Activated T-helper 1 cell treated with anti-CD3 and anti-CD28 coated beads, Interleukin-12 subunit alpha, Interleukin-12 subunit beta, Interleukin-2, Interleukin-4 antibody, amounts not matched to agents 30 ng/mL and 10 ng/mL and 1 ng/mL, durations not matched to agents 14 hours and 24 hours and 36 hours (primary cell): ENCODE measurements around the gene PSMC1. TPM values are rescaled to one million over a fixed set of nuclear protein-coding genes. Genes with fewer than 3 reads are reported as not detected.

ENCODE experiments used
- DNase-seq: peaks from one replicate; pipeline ENCODE4 v3.0.0; 2021; ENCODE audit warnings: low spot score
- H3K27ac Mint-ChIP-seq: one replicate; pipeline ENCODE4 v1.8.0; 2021; ENCODE audit warnings: mild to moderate bottlenecking, mixed read lengths
- H3K27me3 Mint-ChIP-seq: one replicate; pipeline ENCODE4 v1.8.0; 2022; ENCODE audit warnings: mild to moderate bottlenecking, moderate library complexity, mixed read lengths; ENCODE audit not compliant: insufficient read depth
- H3K36me3 Mint-ChIP-seq: one replicate; pipeline ENCODE4 v1.8.0; 2021; ENCODE audit warnings: low read depth, mixed read lengths
- H3K4me1 Mint-ChIP-seq: one replicate; pipeline ENCODE4 v1.8.0; 2021; ENCODE audit warnings: low read depth, mixed read lengths
- H3K4me3 Mint-ChIP-seq: one replicate; pipeline ENCODE4 v1.8.0; 2021; ENCODE audit warnings: mild to moderate bottlenecking, moderate library complexity, mixed read lengths
- H3K9me3 Mint-ChIP-seq: one replicate; pipeline ENCODE4 v1.8.0; 2021; ENCODE audit warnings: mixed read lengths
- intact Hi-C: fragments of 100-400 bp; cut with micrococcal nuclease; formaldehyde crosslinking; loops from one replicate; pipeline ENCODE4 v1.15.1; 2024
- total RNA-seq: library from RNA; stranded (reverse); gene quantifications from 2 replicates; pipeline ENCODE4 v1.2.3, GENCODE V29; 2022

PSMC1 gene
- total RNA-seq, 1 donor from 2014 or later = 171 TPM

DNA sequence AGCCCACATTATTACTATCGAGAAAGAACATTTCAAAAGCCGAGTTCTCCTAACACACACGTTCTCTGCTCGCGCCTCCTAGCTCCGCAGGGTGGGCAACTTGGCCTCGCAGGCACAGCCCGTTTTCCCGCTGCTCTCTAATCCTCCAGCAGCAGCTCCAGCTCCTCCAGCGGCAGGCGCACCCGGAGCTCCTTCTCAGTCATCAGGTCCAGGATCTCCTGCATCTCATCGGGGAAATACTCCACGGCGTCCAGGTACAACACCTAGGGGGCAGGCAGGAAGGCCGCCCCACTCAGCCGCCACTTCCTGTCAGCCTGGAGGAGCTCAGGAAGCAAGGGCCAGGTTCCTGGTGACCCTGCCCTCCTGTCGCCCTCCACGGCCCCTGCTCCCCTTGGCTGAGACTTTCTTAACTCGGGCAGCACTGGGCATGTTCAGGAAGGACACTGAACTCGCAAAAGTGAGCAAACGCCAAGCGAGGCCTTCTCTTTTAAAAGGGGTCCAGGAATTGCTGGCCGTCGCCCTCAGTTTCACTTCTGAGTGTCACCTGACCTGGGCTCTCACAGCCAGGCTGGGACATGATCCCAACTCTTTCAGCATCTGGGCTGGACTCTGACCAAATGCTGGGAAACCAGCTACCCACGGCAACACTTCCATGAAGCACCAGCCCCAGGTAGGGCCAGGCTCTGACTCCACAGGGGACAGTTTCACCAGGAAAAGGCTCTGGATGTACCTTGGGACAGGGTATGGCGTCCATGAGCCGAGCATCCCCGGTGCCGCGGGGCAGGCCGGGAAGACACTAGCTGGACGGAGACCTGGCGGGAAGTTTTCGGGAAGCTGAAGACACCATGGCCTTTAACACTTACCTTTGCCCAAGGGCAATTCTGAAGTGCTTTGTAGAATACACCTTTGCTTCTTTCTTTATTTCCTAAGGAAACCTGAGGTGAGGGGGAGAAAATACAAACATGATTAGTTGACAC, 22.1 kb downstream of the PSMC1 start:
- H3K27ac Mint-ChIP-seq = no peak overlapping the region
- no peaks in the 10 kb centered on the region for H3K9me3 Mint-ChIP-seq
- peaks cover 18% of the 10 kb centered on the region for H3K36me3 Mint-ChIP-seq
- H3K4me3 Mint-ChIP-seq = no peak overlapping the region
- peaks cover 27% of the 10 kb centered on the region for H3K4me1 Mint-ChIP-seq
- no peaks in the 10 kb centered on the region for H3K27me3 Mint-ChIP-seq
- intact Hi-C loops = no loop called here
- DNase-seq = no peak

DNA sequence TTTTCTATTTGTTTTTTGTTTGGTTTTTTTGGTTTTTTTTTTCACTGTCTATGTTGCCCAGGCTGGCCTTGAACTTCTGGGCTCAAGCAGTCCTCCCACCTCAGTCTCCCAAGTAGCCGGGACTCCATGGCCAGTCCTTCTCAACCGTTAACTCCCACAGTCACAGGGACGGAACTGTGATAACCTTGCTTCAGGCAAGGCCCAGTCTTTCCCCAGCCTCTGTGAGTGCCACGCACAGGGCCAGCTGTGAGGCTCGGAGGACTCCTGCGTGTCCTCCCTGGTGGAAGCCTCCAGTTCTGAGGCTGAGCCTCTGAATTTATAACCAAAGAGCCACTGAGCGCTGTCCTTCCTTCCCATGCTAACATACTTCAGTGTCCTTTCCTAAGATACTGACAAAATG, 23.7 kb downstream of the PSMC1 start:
- DNase-seq = no peak
- no peak overlapping the region for H3K4me3 Mint-ChIP-seq
- H3K4me1 Mint-ChIP-seq = peaks cover 14% of the 10 kb centered on the region
- H3K36me3 Mint-ChIP-seq = peaks cover 10% of the 10 kb centered on the region
- H3K27ac Mint-ChIP-seq = no peak overlapping the region
- no peaks in the 10 kb centered on the region for H3K9me3 Mint-ChIP-seq
- no peaks in the 10 kb centered on the region for H3K27me3 Mint-ChIP-seq
- intact Hi-C loops = no loop called here

DNA sequence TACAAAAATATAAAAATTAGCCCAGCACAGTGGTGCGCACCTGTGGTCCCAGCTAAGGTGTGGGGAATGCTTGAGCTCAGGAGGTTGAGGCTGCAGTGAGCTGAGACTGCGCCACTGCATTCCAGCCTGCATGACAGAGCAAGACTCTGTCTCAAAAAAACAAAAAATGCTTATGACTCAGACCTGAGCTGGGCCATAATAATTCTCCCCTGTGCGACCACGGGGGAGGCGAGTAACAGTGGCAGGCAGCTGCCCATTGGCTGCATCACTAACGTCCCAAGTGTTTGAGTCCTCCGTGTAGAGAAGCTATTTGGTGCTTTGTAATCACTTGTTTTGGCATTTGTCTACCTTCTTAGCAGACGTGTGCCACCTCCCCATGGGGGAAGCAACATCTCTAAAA, 24.9 kb downstream of the PSMC1 start:
- H3K36me3 Mint-ChIP-seq = peaks cover 13% of the 10 kb centered on the region
- H3K27ac Mint-ChIP-seq = no peak overlapping the region
- H3K27me3 Mint-ChIP-seq = no peaks in the 10 kb centered on the region
- DNase-seq = no peak
- intact Hi-C loops = no loop called here
- H3K4me3 Mint-ChIP-seq = no peak overlapping the region
- H3K9me3 Mint-ChIP-seq = no peaks in the 10 kb centered on the region
- peaks cover 7% of the 10 kb centered on the region for H3K4me1 Mint-ChIP-seq

DNA sequence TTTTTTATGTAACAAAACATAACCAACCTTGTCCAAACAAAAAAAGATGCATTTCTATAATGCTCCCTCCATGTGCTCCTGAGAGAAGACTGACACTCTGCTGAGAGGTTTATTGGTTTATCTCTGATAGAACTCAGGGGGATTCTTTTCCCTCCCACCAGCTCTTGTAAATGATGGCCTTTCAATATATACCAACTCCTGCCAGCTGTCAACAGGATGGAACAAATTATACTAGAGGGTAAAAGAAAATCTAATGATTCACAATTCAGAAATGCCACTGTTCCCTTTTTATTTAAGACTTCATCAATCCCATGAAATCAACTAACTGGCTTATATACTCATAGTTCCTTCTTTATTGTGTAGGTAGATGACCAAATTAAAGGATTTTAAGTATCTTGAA, 25.4 kb downstream of the PSMC1 start:
- Mint-ChIP-seq H3K27me3 (no peaks in the 10 kb centered on the region), H3K36me3 (peaks cover 13% of the 10 kb centered on the region), H3K4me1 (peaks cover 2% of the 10 kb centered on the region), H3K27ac (no peak overlapping the region), H3K9me3 (no peaks in the 10 kb centered on the region), H3K4me3 (no peak overlapping the region)
- intact Hi-C loops = no loop called here
- DNase-seq = no peak

DNA sequence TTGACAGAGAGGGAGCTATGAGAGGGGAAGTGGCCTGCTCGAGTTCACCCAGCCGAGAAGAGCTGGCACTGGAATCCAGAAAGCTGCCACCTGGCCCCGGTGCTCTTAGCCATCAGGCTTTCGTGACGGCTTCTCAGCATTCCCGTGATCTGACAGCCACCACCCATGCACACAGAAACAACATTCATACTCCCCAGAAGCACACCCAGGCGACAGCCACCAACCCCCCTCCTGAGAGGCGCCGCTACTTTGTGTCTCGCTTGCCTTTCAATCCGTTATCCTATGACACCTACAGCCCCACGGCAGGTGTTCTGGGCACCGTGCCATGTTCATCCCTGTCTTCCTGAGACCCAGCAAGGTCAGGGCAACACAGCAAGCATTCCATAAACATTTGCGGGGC, 31.4 kb downstream of the PSMC1 start:
- no peaks in the 10 kb centered on the region for H3K9me3 Mint-ChIP-seq
- no peaks in the 10 kb centered on the region for H3K27me3 Mint-ChIP-seq
- no peak for DNase-seq
- peaks cover 23% of the 10 kb centered on the region for H3K36me3 Mint-ChIP-seq
- H3K4me3 Mint-ChIP-seq = no peak overlapping the region
- no peak overlapping the region for H3K27ac Mint-ChIP-seq
- no peaks in the 10 kb centered on the region for H3K4me1 Mint-ChIP-seq
- intact Hi-C loops = no loop called here

DNA sequence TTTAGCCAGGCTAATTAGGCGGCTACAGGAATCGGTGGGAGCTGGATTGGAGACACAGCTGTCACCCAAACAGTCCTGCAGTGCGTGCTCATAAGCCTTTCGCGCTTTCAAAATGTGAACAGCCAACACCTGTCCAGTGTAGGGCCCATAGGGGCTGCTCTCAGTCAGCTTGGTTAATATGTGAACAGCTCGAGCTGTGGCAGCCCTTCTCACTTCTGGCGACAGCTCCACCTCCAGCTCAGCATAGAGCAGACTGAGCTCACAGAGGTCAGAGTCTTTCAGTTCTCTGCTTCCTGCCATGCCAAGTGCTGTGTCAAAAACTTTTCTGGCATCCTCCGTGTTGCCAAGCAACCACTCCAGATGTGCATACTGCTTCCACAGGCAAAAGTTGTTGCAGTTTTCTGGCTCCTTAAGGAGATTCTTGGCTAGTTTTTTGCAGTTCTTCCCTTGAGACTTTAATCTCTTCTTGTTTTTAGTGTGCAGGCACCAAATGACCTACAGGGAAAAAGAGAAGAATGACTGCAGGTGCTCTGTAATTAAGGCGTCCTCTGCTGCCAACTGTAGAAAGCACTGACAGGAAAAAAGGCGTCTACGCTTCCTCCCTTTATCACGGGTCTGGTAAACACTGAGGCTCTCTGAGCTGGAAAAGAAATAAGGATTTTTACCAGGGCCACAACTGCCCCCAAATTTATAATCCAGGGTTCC, 32.5 kb downstream of the PSMC1 start:
- Mint-ChIP-seq H3K36me3 (peaks cover 22% of the 10 kb centered on the region), H3K27ac (no peak overlapping the region), H3K9me3 (no peaks in the 10 kb centered on the region), H3K4me3 (no peak overlapping the region), H3K27me3 (no peaks in the 10 kb centered on the region), H3K4me1 (no peaks in the 10 kb centered on the region)
- DNase-seq = no peak
- intact Hi-C loops = no loop called here

DNA sequence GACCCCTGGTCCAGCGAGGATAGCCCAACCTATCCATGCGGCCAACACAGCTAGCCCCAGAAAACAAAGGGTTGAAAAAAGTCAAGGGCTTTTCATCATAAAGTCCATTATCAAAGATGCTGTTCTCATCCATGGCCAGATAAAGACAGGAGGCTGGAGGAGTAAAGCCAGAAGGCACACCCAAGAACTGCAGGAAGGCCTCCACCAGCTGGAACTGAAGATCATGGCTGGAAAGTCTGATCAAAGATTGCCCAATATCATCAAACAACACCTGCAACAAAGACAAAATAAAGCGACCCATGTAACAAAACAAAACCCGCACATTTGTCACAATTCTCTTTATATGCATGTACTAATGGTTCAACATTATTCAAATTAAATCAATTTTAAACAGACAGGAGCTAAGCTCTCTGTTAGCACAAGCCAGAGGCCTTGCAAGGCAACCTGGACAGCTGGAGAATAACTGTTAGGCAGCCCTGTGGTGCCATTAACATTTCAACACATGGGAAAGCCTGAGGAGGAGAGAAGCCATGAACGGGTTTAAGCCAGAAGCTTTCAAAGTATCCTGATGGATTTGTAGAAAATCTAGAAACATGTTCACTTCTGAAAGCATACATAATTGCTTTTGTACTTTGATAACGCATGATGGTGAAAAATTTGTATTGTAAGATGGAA, 34.1 kb downstream of the PSMC1 start:
- DNase-seq = no peak
- Mint-ChIP-seq H3K36me3 (peaks cover 28% of the 10 kb centered on the region), H3K4me3 (no peak overlapping the region), H3K27me3 (no peaks in the 10 kb centered on the region), H3K4me1 (no peaks in the 10 kb centered on the region), H3K9me3 (no peaks in the 10 kb centered on the region), H3K27ac (no peak overlapping the region)
- intact Hi-C loops = no loop called here

DNA sequence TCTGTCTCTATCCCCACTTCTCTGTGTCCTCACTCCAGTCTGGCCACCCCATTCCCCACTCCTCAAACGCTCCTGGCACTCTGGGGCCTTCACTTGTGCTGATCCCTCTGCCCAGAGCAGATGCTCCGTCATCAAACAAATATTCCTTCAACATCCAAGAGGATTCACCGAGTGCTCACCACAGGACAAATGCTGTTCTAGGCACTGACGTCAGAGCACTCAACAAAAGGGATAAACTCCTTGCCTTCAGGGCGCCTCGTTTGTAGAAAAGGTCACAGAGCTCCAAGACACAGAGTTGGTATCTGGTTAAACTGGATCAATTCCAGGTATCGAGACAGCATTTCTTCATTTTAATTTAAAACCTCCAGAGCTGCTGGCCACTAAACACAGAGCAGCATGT, 35.3 kb downstream of the PSMC1 start:
- H3K4me3 Mint-ChIP-seq = no peak overlapping the region
- intact Hi-C loops = no loop called here
- DNase-seq = no peak
- no peaks in the 10 kb centered on the region for H3K27me3 Mint-ChIP-seq
- H3K9me3 Mint-ChIP-seq = no peaks in the 10 kb centered on the region
- H3K27ac Mint-ChIP-seq = no peak overlapping the region
- no peaks in the 10 kb centered on the region for H3K4me1 Mint-ChIP-seq
- H3K36me3 Mint-ChIP-seq = peaks cover 33% of the 10 kb centered on the region

DNA sequence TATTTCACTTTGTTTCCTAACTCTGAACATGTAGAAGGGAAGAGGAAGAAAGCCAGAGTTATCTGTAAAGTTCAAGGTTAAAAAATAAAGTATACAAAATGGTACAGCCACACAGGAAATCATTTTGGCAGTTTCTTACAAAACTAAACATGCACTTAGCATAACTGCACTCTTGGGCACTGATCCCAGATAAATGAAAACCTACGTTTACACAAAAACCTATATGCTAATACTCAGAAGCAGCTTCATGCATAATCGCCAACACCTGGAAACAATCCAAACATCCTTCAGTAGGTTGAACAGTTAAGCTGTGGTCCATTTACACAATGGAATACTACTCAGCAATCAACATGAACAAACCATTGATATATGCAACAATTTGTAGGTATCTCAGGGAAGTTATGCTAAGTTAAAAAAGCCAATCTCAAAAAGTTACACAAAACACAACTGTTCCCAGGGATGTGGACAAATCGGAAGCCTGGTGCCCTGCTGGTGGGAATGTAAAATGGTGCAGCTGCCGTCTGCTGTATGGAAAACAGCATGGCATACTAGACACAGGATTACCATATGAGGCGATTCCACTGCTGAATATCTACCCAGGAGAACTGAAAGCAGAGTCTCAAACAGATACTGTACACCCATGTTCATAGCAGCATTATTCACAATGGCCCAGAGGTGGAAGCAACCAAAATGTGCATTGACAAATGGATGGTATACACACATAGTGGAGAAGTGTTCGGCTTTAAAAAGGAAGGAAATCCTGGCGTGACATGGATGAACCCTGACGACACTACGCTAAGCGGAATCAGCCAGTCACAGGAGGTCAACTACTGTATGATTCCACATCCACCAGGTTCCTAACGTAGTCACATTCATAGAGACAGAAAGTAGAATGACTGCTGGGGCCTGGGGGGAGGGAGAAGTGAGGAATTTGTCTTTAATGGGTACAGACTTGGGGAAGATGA, 37.7 kb downstream of the PSMC1 start:
- intact Hi-C loops = no loop called here
- no peak for DNase-seq
- no peaks in the 10 kb centered on the region for H3K4me1 Mint-ChIP-seq

DNA sequence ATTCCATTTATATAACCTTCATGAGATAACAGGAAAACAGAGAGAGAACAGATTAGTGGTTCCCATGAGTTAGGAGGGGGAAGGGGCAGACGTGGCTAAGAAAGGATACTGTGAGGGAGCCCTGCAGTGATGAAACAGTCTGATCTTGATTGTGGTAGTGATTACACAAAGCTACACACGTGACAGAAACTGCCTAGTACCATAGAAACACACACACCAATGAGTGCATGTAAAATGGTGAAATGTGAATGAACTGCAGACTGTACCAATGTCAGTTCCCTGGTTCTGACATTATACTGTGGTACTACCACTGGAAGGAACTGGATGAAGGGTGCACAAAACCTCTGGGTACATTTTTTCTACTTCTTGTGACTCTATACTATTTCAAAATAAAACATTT, 38.5 kb downstream of the PSMC1 start:
- intact Hi-C loops = no loop called here
- no peak for DNase-seq
- Mint-ChIP-seq H3K36me3 (peaks cover 36% of the 10 kb centered on the region), H3K4me1 (no peaks in the 10 kb centered on the region), H3K9me3 (no peaks in the 10 kb centered on the region), H3K4me3 (no peak overlapping the region), H3K27ac (no peak overlapping the region), H3K27me3 (no peaks in the 10 kb centered on the region)

More for the DNA sequence above, 37.7 kb downstream of the PSMC1 start:
- no peaks in the 10 kb centered on the region for H3K27me3 Mint-ChIP-seq
- no peak overlapping the region for H3K27ac Mint-ChIP-seq
- peaks cover 36% of the 10 kb centered on the region for H3K36me3 Mint-ChIP-seq
- no peak overlapping the region for H3K4me3 Mint-ChIP-seq
- no peaks in the 10 kb centered on the region for H3K9me3 Mint-ChIP-seq

DNA sequence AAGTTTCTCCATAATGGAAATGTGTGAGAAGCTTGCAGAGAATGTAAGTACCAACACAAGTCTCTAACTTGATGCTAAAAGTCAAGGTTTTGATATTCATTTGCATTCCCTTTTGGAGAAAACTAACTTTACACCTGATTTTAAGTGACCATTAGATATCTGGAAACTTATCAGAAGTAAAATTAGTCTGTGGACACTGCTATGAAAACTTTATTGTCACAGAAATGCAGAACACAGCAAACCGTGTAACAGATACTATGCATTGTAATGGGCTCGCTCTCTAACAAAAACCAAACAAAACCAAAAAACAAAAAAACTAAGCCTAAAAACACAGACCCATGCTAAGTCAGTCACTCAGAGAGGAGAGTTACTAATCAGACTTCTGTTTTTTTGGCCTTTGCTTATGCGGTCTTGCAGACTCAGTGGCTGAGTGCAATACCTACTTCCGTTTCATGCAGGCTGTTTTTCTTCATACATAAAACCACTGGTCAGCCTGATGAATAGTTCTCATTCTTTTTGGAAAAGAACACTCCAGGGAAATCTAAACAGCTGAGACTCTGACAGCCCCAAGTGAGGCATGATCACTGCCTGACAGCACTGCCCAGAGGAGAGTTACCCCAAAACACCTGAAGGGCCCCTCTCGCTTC, 39.6 kb downstream of the PSMC1 start:
- H3K36me3 Mint-ChIP-seq = peaks cover 38% of the 10 kb centered on the region
- H3K27ac Mint-ChIP-seq = no peak overlapping the region
- H3K4me3 Mint-ChIP-seq = no peak overlapping the region
- no peak for DNase-seq
- H3K27me3 Mint-ChIP-seq = no peaks in the 10 kb centered on the region
- peaks cover 8% of the 10 kb centered on the region for H3K4me1 Mint-ChIP-seq
- no peaks in the 10 kb centered on the region for H3K9me3 Mint-ChIP-seq
- intact Hi-C loops = no loop called here

DNA sequence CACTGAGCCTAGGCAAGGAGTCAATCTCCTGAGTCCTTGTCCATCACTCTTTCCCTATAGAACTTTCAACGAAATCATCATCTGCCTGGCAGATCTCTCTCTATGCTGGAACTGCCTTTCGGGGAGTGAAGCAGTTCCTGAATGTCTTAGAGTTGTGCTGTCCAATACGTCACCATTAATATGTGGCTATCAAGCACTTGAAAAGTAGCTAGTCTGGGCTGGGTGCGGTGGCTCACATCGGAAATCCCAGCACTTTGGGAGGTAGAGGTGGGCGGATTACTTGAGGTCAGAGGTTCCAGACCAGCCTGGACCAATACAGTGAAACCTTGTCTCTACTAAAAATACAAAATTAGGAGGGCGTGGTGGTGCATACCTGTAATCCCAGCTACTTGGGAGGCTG, 40.3 kb downstream of the PSMC1 start:
- Mint-ChIP-seq H3K4me3 (no peak overlapping the region), H3K36me3 (peaks cover 37% of the 10 kb centered on the region), H3K27me3 (no peaks in the 10 kb centered on the region), H3K4me1 (peaks cover 9% of the 10 kb centered on the region), H3K9me3 (no peaks in the 10 kb centered on the region), H3K27ac (no peak overlapping the region)
- intact Hi-C loops = no loop called here
- DNase-seq = no peak
